Astrocyte (in vitro differentiated cells and primary cell): ENCODE results near the gene GPR156. TPM values are rescaled to one million over a fixed set of nuclear protein-coding genes. Genes with fewer than 3 reads are reported as not detected.

Source experiments
- DNase-seq: peaks from one replicate; pipeline ENCODE4 v3.0.0-alpha.2; 2010; ENCODE audit warnings: low read depth
- FAIRE-seq: peaks from 2 replicates; lab custom pipeline; 2011; peaks lifted over from hg19 to GRCh38; lab: Jason Lieb, UNC
- H2AFZ ChIP-seq: 2 replicates; pipeline ENCODE4 v1.6.0; 2012; ENCODE audit warnings: low read depth, low read length, inconsistent platforms
- H3K27ac ChIP-seq: 2 replicates; pipeline ENCODE4 v1.5.1; 2011; ENCODE audit warnings: low read depth, low read length, inconsistent platforms
- H3K27me3 ChIP-seq: 2 replicates; pipeline ENCODE4 v1.6.0; 2011; ENCODE audit warnings: low read length, inconsistent platforms; ENCODE audit not compliant: insufficient read depth
- H3K36me3 ChIP-seq: 2 replicates; pipeline ENCODE4 v1.5.1; 2011; ENCODE audit warnings: low read length, inconsistent platforms; ENCODE audit not compliant: insufficient read depth
- H3K4me1 ChIP-seq: 2 replicates; pipeline ENCODE4 v1.5.1; 2011; ENCODE audit warnings: low read length, inconsistent platforms; ENCODE audit not compliant: insufficient read depth
- H3K4me2 ChIP-seq: 2 replicates; pipeline ENCODE4 v1.6.0; 2012; ENCODE audit warnings: low read length, inconsistent platforms
- H3K4me3 ChIP-seq: 2 replicates; pipeline ENCODE4 v1.5.1; 2011; ENCODE audit warnings: low read depth, mild to moderate bottlenecking, low read length, inconsistent platforms; ENCODE audit not compliant: insufficient read depth
- H3K79me2 ChIP-seq: 2 replicates; pipeline ENCODE4 v1.6.0; 2012; ENCODE audit warnings: mild to moderate bottlenecking, low read length, inconsistent platforms; ENCODE audit not compliant: insufficient read depth
- H3K9ac ChIP-seq: 2 replicates; pipeline ENCODE4 v1.6.0; 2012; ENCODE audit warnings: mild to moderate bottlenecking, low read length, inconsistent platforms
- H3K9me3 ChIP-seq: 2 replicates; pipeline ENCODE4 v1.5.1; 2012; ENCODE audit warnings: low read depth, mild to moderate bottlenecking, low read length, inconsistent platforms; ENCODE audit not compliant: insufficient read depth
- H4K20me1 ChIP-seq: 2 replicates; pipeline ENCODE4 v1.6.0; 2012; ENCODE audit warnings: low read length, inconsistent platforms; ENCODE audit not compliant: insufficient read depth
- H3K27ac Mint-ChIP-seq: one replicate; pipeline ENCODE4 v1.8.0; 2021; ENCODE audit warnings: mild to moderate bottlenecking, mixed read lengths; ENCODE audit not compliant: unreplicated experiment
- H3K27me3 Mint-ChIP-seq: one replicate; pipeline ENCODE4 v1.8.0; 2021; ENCODE audit warnings: low read depth, mixed read lengths; ENCODE audit not compliant: unreplicated experiment
- H3K36me3 Mint-ChIP-seq: one replicate; pipeline ENCODE4 v1.8.0; 2021; ENCODE audit warnings: low read depth, mixed read lengths; ENCODE audit not compliant: unreplicated experiment
- H3K4me1 Mint-ChIP-seq: one replicate; pipeline ENCODE4 v1.8.0; 2021; ENCODE audit warnings: low read depth, mixed read lengths; ENCODE audit not compliant: unreplicated experiment
- H3K4me3 Mint-ChIP-seq: one replicate; pipeline ENCODE4 v1.8.0; 2021; ENCODE audit warnings: mild to moderate bottlenecking, moderate library complexity, mixed read lengths; ENCODE audit not compliant: unreplicated experiment
- H3K9me3 Mint-ChIP-seq: one replicate; pipeline ENCODE4 v1.8.0; 2021; ENCODE audit warnings: mild to moderate bottlenecking, mixed read lengths; ENCODE audit not compliant: unreplicated experiment
- CTCF ChIP-seq: IDR thresholded peaks from 2 replicates; pipeline ENCODE4 v1.5.1; 2011; ENCODE audit warnings: low read depth, mild to moderate bottlenecking, inconsistent platforms, low read length, moderate library complexity; ENCODE audit not compliant: insufficient read depth
- EZH2 ChIP-seq: IDR thresholded peaks from 2 replicates; pipeline ENCODE4 v1.6.1; 2012; ENCODE audit warnings: mild to moderate bottlenecking, low read length, inconsistent platforms; ENCODE audit not compliant: insufficient read depth
- total RNA-seq: library from RNA; stranded (reverse); gene quantifications from 2 replicates; pipeline ENCODE4 v1.2.1, GENCODE V29; 2021

Gene GPR156
- total RNA-seq, 1 donor from 2014 or later: 0.39 TPM

DNA sequence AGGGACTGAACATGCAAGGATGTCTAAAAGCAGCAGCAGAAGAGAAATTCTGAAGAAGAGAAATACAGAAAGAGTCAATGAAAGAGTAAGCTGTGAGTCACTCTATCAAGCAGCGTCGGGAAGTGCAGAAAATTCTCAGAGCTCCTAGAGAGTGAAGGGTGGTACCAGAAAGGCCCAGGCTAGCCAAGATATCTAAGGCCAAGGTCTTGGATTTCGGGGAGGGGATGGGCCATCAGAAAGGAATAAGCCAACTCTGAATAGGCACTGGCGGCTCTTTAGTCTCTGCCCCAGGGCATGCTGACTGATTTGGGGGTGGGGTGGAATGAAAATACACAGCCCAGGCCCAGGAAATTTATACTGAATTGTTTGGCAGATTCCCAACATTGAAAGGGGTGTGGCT lies 70.8 kb downstream of the GPR156 start:
- H3K9me3 ChIP-seq: no peaks in the 10 kb centered on the region
- H3K4me1 ChIP-seq: no peaks in the 10 kb centered on the region
- no peaks in the 10 kb centered on the region for H3K79me2 ChIP-seq
- no peak overlapping the region for H3K4me3 ChIP-seq
- H3K27ac Mint-ChIP-seq: peak overlapping the region; percentile 8
- H2AFZ ChIP-seq: no peak overlapping the region
- no peak overlapping the region for H3K4me2 ChIP-seq
- FAIRE-seq: no peak
- H3K27me3 ChIP-seq: no peaks in the 10 kb centered on the region
- TF ChIP-seq EZH2 (no peak), CTCF (no peak)
- H3K27ac ChIP-seq: no peak overlapping the region
- H3K4me1 Mint-ChIP-seq: peaks cover 6% of the 10 kb centered on the region
- no peaks in the 10 kb centered on the region for H3K27me3 Mint-ChIP-seq
- no peak overlapping the region for H3K4me3 Mint-ChIP-seq
- H3K36me3 ChIP-seq: no peaks in the 10 kb centered on the region
- H3K36me3 Mint-ChIP-seq: no peaks in the 10 kb centered on the region
- no peak overlapping the region for H3K9ac ChIP-seq
- no peaks in the 10 kb centered on the region for H3K9me3 Mint-ChIP-seq
- H4K20me1 ChIP-seq: no peaks in the 10 kb centered on the region
- DNase-seq: peak; percentile 7

DNA sequence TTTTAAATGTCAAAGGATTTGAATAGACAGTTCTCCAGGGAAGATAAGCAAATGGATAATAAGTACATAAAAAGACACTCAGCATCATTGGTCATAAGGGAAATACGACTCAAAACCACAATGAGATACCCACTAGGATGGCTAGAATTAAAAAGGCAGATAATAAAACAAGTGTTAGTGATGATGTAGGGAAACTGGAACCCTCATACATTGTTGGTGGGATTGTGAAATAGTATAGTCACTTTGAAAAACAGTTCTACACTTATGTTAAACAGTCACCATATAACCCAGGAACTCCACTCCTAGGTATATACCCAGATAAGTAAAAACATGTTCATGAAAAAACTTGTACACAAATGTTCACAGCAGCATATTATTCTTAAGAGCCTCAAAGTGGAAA lies 72.5 kb downstream of the GPR156 start:
- Mint-ChIP-seq H3K36me3 (no peaks in the 10 kb centered on the region), H3K27me3 (no peaks in the 10 kb centered on the region), H3K4me3 (no peak overlapping the region), H3K4me1 (peaks cover 6% of the 10 kb centered on the region), H3K27ac (no peak overlapping the region), H3K9me3 (no peaks in the 10 kb centered on the region)
- H3K9me3 ChIP-seq: no peaks in the 10 kb centered on the region
- no peak overlapping the region for H3K9ac ChIP-seq
- no peak for FAIRE-seq
- no peak for TF ChIP-seq CTCF
- no peak for TF ChIP-seq EZH2
- no peaks in the 10 kb centered on the region for H3K4me1 ChIP-seq
- no peak overlapping the region for H3K27ac ChIP-seq
- no peaks in the 10 kb centered on the region for H4K20me1 ChIP-seq
- H3K79me2 ChIP-seq: no peaks in the 10 kb centered on the region
- H3K36me3 ChIP-seq: no peaks in the 10 kb centered on the region
- no peak overlapping the region for H3K4me3 ChIP-seq
- no peak overlapping the region for H3K4me2 ChIP-seq
- no peak for DNase-seq
- H3K27me3 ChIP-seq: no peaks in the 10 kb centered on the region
- no peak overlapping the region for H2AFZ ChIP-seq

- Mint-ChIP-seq H3K27me3 (no peaks in the 10 kb centered on the region), H3K36me3 (no peaks in the 10 kb centered on the region), H3K4me3 (no peak overlapping the region), H3K4me1 (peaks cover 6% of the 10 kb centered on the region), H3K27ac (no peak overlapping the region), H3K9me3 (no peaks in the 10 kb centered on the region)
- Histone ChIP-seq H2AFZ (no peak overlapping the region), H3K36me3 (no peaks in the 10 kb centered on the region), H4K20me1 (no peaks in the 10 kb centered on the region), H3K27ac (no peak overlapping the region), H3K4me1 (no peaks in the 10 kb centered on the region), H3K4me3 (no peak overlapping the region), H3K4me2 (no peak overlapping the region), H3K27me3 (no peaks in the 10 kb centered on the region), H3K9ac (no peak overlapping the region), H3K79me2 (no peaks in the 10 kb centered on the region), H3K9me3 (no peaks in the 10 kb centered on the region)
- TF ChIP-seq CTCF (no peak), EZH2 (no peak)
- no peak for DNase-seq
- FAIRE-seq: no peak
Measured at GRCh38 chr3:120209425-120209824, 75.6 kb downstream of the GPR156 start.
